Mesendoderm (in vitro differentiated cells): ENCODE measurements around the gene CDC26.
"Not testable (repeated sequence)": the region's sequence is repeated elsewhere in the genome, so short reads cannot be mapped to it uniquely, and the experiment has no call there.

ENCODE experiments used
- DNase-seq: peaks from one replicate; pipeline ENCODE4 v3.0.0; 2013
- H2AK5ac ChIP-seq: 2 replicates; pipeline ENCODE4 v1.6.1; 2013; ENCODE audit warnings: low read length, inconsistent platforms
- H2BK120ac ChIP-seq: 2 replicates; pipeline ENCODE4 v1.6.1; 2013; ENCODE audit warnings: low read depth, mild to moderate bottlenecking, low read length, moderate library complexity, mixed read lengths
- H2BK15ac ChIP-seq: replicated peaks from 2 replicates; pipeline ENCODE4 v1.6.1; 2013; ENCODE audit warnings: low read depth, mild to moderate bottlenecking, moderate library complexity
- H2BK5ac ChIP-seq: 2 replicates; pipeline ENCODE4 v1.6.1; 2013; ENCODE audit warnings: low read length, inconsistent platforms
- H3K18ac ChIP-seq: 2 replicates; pipeline ENCODE4 v1.6.1; 2013; ENCODE audit warnings: mild to moderate bottlenecking, low read length, mixed read lengths
- H3K23ac ChIP-seq: one replicate; pipeline ENCODE4 v1.6.1; 2013; ENCODE audit warnings: low read length
- H3K27ac ChIP-seq: 2 replicates; pipeline ENCODE4 v1.5.1; 2013; ENCODE audit warnings: low read depth, mild to moderate bottlenecking, inconsistent platforms, low read length, moderate library complexity
- H3K27me3 ChIP-seq: 2 replicates; pipeline ENCODE4 v1.6.1; 2013; ENCODE audit warnings: low read length, control low read depth, mild to moderate bottlenecking, inconsistent platforms; ENCODE audit not compliant: insufficient read depth, poor library complexity
- H3K36me3 ChIP-seq: 2 replicates; pipeline ENCODE4 v1.6.1; 2013; ENCODE audit warnings: low read length, inconsistent platforms; ENCODE audit not compliant: control insufficient read depth, insufficient read depth
- H3K4ac ChIP-seq: one replicate; pipeline ENCODE4 v1.6.1; 2013; ENCODE audit warnings: low read depth, mild to moderate bottlenecking, low read length, moderate library complexity
- H3K4me1 ChIP-seq: 2 replicates; pipeline ENCODE4 v1.6.1; 2013; ENCODE audit warnings: low read depth, low read length, inconsistent platforms; ENCODE audit not compliant: control insufficient read depth
- H3K4me2 ChIP-seq: 2 replicates; pipeline ENCODE4 v1.6.1; 2013; ENCODE audit warnings: low read length
- H3K4me3 ChIP-seq: 2 replicates; pipeline ENCODE4 v1.5.1; 2013; ENCODE audit warnings: mild to moderate bottlenecking, low read length
- H3K56ac ChIP-seq: one replicate; pipeline ENCODE4 v1.6.1; 2013; ENCODE audit warnings: low read length
- H3K79me1 ChIP-seq: 2 replicates; pipeline ENCODE4 v1.6.1; 2013; ENCODE audit warnings: low read length, inconsistent platforms
- H3K79me2 ChIP-seq: 2 replicates; pipeline ENCODE4 v1.6.1; 2013; ENCODE audit warnings: mild to moderate bottlenecking, low read length; ENCODE audit not compliant: control insufficient read depth, insufficient read depth
- H3K9ac ChIP-seq: 2 replicates; pipeline ENCODE4 v1.6.1; 2013; ENCODE audit warnings: low read length, inconsistent platforms
- H4K5ac ChIP-seq: one replicate; pipeline ENCODE4 v1.6.1; 2013; ENCODE audit warnings: low read length
- H4K8ac ChIP-seq: one replicate; pipeline ENCODE4 v1.6.1; 2013; ENCODE audit warnings: low read depth, mild to moderate bottlenecking, control low read depth, low read length, moderate library complexity
- WGBS: extraction: QIAGEN DNeasy Blood & Tissue Kit; methylation state at CpG from one replicate; pipeline ENCODE4 v1.1.7; 2013; ENCODE audit warnings: low lambda C conversion rate, missing lambda C conversion rate; ENCODE audit not compliant: insufficient coverage; ENCODE audit errors: extremely low coverage; 5-methylcytosine and 5-hydroxymethylcytosine counted together

Gene CDC26

GRCh38 chr9:113258282-113258681, 17.1 kb downstream of the CDC26 start:
- no peak overlapping the region for H3K4me3 ChIP-seq
- DNase-seq: no peak

GRCh38 chr9:113257863-113258262, 17.5 kb downstream of the CDC26 start:
- H2BK120ac ChIP-seq: no peak overlapping the region
- no peak overlapping the region for H2BK15ac ChIP-seq
- H3K18ac ChIP-seq: no peak overlapping the region
- H3K4me3 ChIP-seq: no peak overlapping the region
- no peaks in the 10 kb centered on the region for H3K27me3 ChIP-seq
- H2AK5ac ChIP-seq: no peak overlapping the region
- H3K56ac ChIP-seq: no peak overlapping the region
- H3K4me2 ChIP-seq: no peak overlapping the region
- H3K36me3 ChIP-seq: peaks cover 1% of the 10 kb centered on the region
- H3K4ac ChIP-seq: no peak overlapping the region
- no peak overlapping the region for H4K5ac ChIP-seq
- H3K79me2 ChIP-seq: no peaks in the 10 kb centered on the region
- no CpG with 5 or more reads among the region's 3 CpGs for WGBS
- no peak overlapping the region for H3K9ac ChIP-seq
- DNase-seq: no peak
- H3K4me1 ChIP-seq: no peaks in the 10 kb centered on the region
- H3K23ac ChIP-seq: no peak overlapping the region
- H3K27ac ChIP-seq: no peak overlapping the region
- H4K8ac ChIP-seq: no peak overlapping the region
- no peak overlapping the region for H2BK5ac ChIP-seq
- H3K79me1 ChIP-seq: no peaks in the 10 kb centered on the region

More at GRCh38 chr9:113258282-113258681, 17.1 kb downstream of the CDC26 start:
- Histone ChIP-seq H3K27ac (no peak overlapping the region), H4K5ac (no peak overlapping the region), H3K4me2 (no peak overlapping the region), H4K8ac (no peak overlapping the region), H3K18ac (no peak overlapping the region), H3K27me3 (no peaks in the 10 kb centered on the region), H2BK5ac (no peak overlapping the region), H3K4me1 (no peaks in the 10 kb centered on the region), H2BK15ac (no peak overlapping the region), H3K9ac (no peak overlapping the region), H3K4ac (no peak overlapping the region), H3K56ac (no peak overlapping the region), H3K23ac (no peak overlapping the region), H3K79me2 (no peaks in the 10 kb centered on the region), H3K36me3 (peaks cover 1% of the 10 kb centered on the region), H2BK120ac (no peak overlapping the region), H2AK5ac (no peak overlapping the region), H3K79me1 (no peaks in the 10 kb centered on the region)
- no CpG with 5 or more reads among the region's 1 CpG for WGBS

- no peak for DNase-seq
- Histone ChIP-seq H3K79me2 (no peaks in the 10 kb centered on the region), H3K4me2 (no peak overlapping the region), H3K18ac (no peak overlapping the region), H3K27me3 (no peaks in the 10 kb centered on the region), H3K36me3 (peaks cover 1% of the 10 kb centered on the region), H3K4me3 (no peak overlapping the region), H3K23ac (no peak overlapping the region), H3K56ac (no peak overlapping the region), H2BK5ac (no peak overlapping the region), H3K9ac (no peak overlapping the region), H2BK15ac (no peak overlapping the region), H4K8ac (no peak overlapping the region), H3K4ac (no peak overlapping the region), H2AK5ac (no peak overlapping the region), H4K5ac (no peak overlapping the region), H3K27ac (no peak overlapping the region), H3K4me1 (no peaks in the 10 kb centered on the region), H2BK120ac (no peak overlapping the region), H3K79me1 (no peaks in the 10 kb centered on the region)
- no CpG with 5 or more reads among the region's 6 CpGs for WGBS
Measured at GRCh38 chr9:113255438-113255837, 19.9 kb downstream of the CDC26 start.

GRCh38 chr9:113254991-113255390, 20.4 kb downstream of the CDC26 start:
- Histone ChIP-seq H4K5ac (no peak overlapping the region), H3K79me2 (no peaks in the 10 kb centered on the region), H2BK120ac (no peak overlapping the region), H3K23ac (no peak overlapping the region), H2BK5ac (no peak overlapping the region), H3K9ac (no peak overlapping the region), H3K56ac (no peak overlapping the region), H3K18ac (no peak overlapping the region), H2BK15ac (no peak overlapping the region), H3K36me3 (peaks cover 1% of the 10 kb centered on the region), H3K27me3 (no peaks in the 10 kb centered on the region), H3K79me1 (no peaks in the 10 kb centered on the region), H3K4me3 (no peak overlapping the region), H4K8ac (no peak overlapping the region), H3K4me2 (no peak overlapping the region), H2AK5ac (no peak overlapping the region), H3K4me1 (no peaks in the 10 kb centered on the region), H3K4ac (no peak overlapping the region), H3K27ac (no peak overlapping the region)
- DNase-seq: no peak
- WGBS: no CpG with 5 or more reads among the region's 1 CpG

GRCh38 chr9:113250807-113251206, 24.6 kb downstream of the CDC26 start:
- Histone ChIP-seq H3K18ac (no peak overlapping the region), H3K56ac (no peak overlapping the region), H3K4me1 (no peaks in the 10 kb centered on the region), H3K4ac (no peak overlapping the region), H3K9ac (no peak overlapping the region), H4K5ac (no peak overlapping the region), H2BK120ac (no peak overlapping the region), H2BK15ac (no peak overlapping the region), H3K79me2 (no peaks in the 10 kb centered on the region), H3K4me2 (no peak overlapping the region), H3K79me1 (no peaks in the 10 kb centered on the region), H3K23ac (no peak overlapping the region), H3K4me3 (no peak overlapping the region), H2AK5ac (no peak overlapping the region), H3K27me3 (no peaks in the 10 kb centered on the region), H3K27ac (no peak overlapping the region), H4K8ac (no peak overlapping the region), H3K36me3 (no peaks in the 10 kb centered on the region), H2BK5ac (no peak overlapping the region)
- DNase-seq: no peak
- no CpG with 5 or more reads among the region's 2 CpGs for WGBS

- H2BK120ac ChIP-seq, H3K27ac ChIP-seq, H2AK5ac ChIP-seq, H3K4me1 ChIP-seq, H3K79me2 ChIP-seq, H3K18ac ChIP-seq, H4K8ac ChIP-seq, H2BK15ac ChIP-seq, H4K5ac ChIP-seq, H3K56ac ChIP-seq, H3K4me3 ChIP-seq, H3K36me3 ChIP-seq, H3K9ac ChIP-seq, H3K23ac ChIP-seq, H3K4me2 ChIP-seq, H3K27me3 ChIP-seq, H3K79me1 ChIP-seq, DNase-seq, H3K4ac ChIP-seq, H2BK5ac ChIP-seq: not testable (repeated sequence)
- no CpG with 5 or more reads among the region's 2 CpGs for WGBS
Measured at GRCh38 chr9:113249661-113250060, 25.7 kb downstream of the CDC26 start.
